ENCODE results near the gene CEP41. TPM values are rescaled to one million over a fixed set of nuclear protein-coding genes. Genes with fewer than 3 reads are reported as not detected.

Gene CEP41
- total and polyA plus RNA-seq, 10 of the 15 experiments (the other 5 are each of a cell fraction or from before 2014, with no cell fraction given): 11.4 to 43.0 (median 24.7) TPM

GRCh38 chr7:130426564-130426963 lies 14.3 kb downstream of the CEP41 start (continued):
- no peak for TF ChIP-seq SREBF2 (IDR thresholded peaks at IDR 0.05; ENCODE audit: low read length)
- no peak for TF ChIP-seq EP300 (IDR thresholded peaks at IDR 0.05; ENCODE audit: borderline replicate concordance in 1 of 2, control insufficient read depth in 1 of 2, low read depth in 2 of 2, low read length in 2 of 2)

- DNase-seq (ENCODE audit: low read depth, low spot score) (no peak), FAIRE-seq (no peak), ATAC-seq (no peak)
- 77% methylated on average over 4 of the region's 4 CpGs for WGBS (ENCODE audit: insufficient coverage, insufficient replicate concordance, low lambda C conversion rate, missing lambda C conversion rate)
- Histone ChIP-seq H3K9ac (ENCODE audit: control insufficient read depth, insufficient read depth, low read length) (no peak overlapping the region), H3K79me2 (ENCODE audit: control insufficient read depth, insufficient read depth, low read length) (no peaks in the 10 kb centered on the region), H4K20me1 (ENCODE audit: control insufficient read depth, insufficient read depth) (no peaks in the 10 kb centered on the region), H3K4me3 (no peak overlapping the region), H3K9me3 (replicated peaks; ENCODE audit: control insufficient read depth, insufficient read depth, low read length) (no peaks in the 10 kb centered on the region), H3K4me1 (ENCODE audit: control insufficient read depth, insufficient read depth, low read length) (no peaks in the 10 kb centered on the region), H3K27ac (ENCODE audit: control insufficient read depth, insufficient read depth) (no peak overlapping the region), H3K27me3 (replicated peaks in 1 of 2; ENCODE audit: control insufficient read depth in 2 of 2, insufficient read depth in 2 of 2, low read length in 1 of 2) (no peaks in the 10 kb centered on the region), H3K4me2 (ENCODE audit: control insufficient read depth, insufficient read depth) (no peak overlapping the region), H2AFZ (ENCODE audit: control insufficient read depth, low read depth, low read length) (no peak overlapping the region), H3K36me3 (ENCODE audit: control insufficient read depth in 2 of 2, insufficient read depth in 2 of 2, low read length in 1 of 2) (peaks cover 0 to 3% of the 10 kb centered on the region in 2 experiments; a peak in 1 of 4 replicates)
- no TSS peak for BruUV-seq (replicated peaks)
- in situ Hi-C loops (cut with MboI): no loop called here
- no peak for TF ChIP-seq E2F8 (IDR thresholded peaks at IDR 0.05; ENCODE audit: low read depth, partially characterized antibody)
- CTCF ChIA-PET: no interaction called here
- RAD21 ChIA-PET (ENCODE audit: unreplicated experiment): no interaction called here
- intact Hi-C loops (cut with micrococcal nuclease; ENCODE audit: unreplicated experiment): no loop called here
- SMC1A ChIA-PET (ENCODE audit: uncharacterized antibody, unreplicated experiment): no interaction called here
- POLR2A ChIA-PET: no interaction called here
These were observed 15.0 kb downstream of the CEP41 start for GRCh38 chr7:130425796-130426195.

All from GM12878 (cell line).